ENCODE results near the gene DMD.

DMD gene

DNA sequence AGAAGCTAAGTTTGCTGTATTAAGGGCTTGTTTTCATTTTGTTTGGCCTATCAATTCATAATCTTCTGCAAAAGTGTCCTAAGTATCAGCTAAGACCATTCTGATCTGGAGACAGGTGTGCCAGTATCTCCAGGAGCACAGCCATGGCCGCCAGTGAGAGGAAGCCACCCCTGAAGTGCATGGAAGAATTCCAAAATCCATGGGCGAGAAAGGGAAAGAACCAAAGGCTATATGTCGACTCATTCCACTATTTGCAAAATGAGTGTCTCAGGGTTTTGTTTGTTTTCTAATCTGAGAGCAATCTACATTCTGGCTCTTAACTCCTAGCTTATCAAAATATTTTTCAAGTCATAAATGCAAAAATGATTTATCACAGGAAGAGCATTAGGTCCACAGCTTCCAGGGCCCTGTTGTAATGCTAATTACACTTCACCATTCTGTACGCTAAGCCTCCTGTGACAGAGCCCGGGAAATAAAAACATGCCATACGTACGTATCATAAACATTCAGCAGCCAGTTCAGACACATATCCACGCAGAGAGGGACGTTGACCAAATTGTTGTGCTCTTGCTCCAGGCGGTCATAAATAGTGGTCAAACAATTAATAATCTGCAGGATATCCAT lies 2002.2 kb downstream of the DMD start:
- Histone ChIP-seq H3K36me3 (no peaks in the 10 kb centered on the region), H3K4me3 (ENCODE audit: low read depth, low read length) (no peak overlapping the region), H3K4me1 (no peaks in the 10 kb centered on the region), H3K27me3 (no peaks in the 10 kb centered on the region), H3K9me3 (no peaks in the 10 kb centered on the region)
- TF ChIP-seq, protein P1, sequence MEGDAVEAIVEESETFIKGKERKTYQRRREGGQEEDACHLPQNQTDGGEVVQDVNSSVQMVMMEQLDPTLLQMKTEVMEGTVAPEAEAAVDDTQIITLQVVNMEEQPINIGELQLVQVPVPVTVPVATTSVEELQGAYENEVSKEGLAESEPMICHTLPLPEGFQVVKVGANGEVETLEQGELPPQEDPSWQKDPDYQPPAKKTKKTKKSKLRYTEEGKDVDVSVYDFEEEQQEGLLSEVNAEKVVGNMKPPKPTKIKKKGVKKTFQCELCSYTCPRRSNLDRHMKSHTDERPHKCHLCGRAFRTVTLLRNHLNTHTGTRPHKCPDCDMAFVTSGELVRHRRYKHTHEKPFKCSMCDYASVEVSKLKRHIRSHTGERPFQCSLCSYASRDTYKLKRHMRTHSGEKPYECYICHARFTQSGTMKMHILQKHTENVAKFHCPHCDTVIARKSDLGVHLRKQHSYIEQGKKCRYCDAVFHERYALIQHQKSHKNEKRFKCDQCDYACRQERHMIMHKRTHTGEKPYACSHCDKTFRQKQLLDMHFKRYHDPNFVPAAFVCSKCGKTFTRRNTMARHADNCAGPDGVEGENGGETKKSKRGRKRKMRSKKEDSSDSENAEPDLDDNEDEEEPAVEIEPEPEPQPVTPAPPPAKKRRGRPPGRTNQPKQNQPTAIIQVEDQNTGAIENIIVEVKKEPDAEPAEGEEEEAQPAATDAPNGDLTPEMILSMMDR (IDR thresholded peaks at IDR 0.05; ENCODE audit: low read depth, low read length), result no peak
- DNase-seq, result no peak

GRCh38 chrX:31201503-31201902 lies 2009.8 kb downstream of the DMD start:
- Histone ChIP-seq H3K36me3 (no peaks in the 10 kb centered on the region), H3K4me1 (no peaks in the 10 kb centered on the region), H3K4me3 (ENCODE audit: low read depth, low read length) (no peak overlapping the region), H3K9me3 (no peaks in the 10 kb centered on the region), H3K27me3 (no peaks in the 10 kb centered on the region)
- DNase-seq, result no peak
- TF ChIP-seq, protein P1 (IDR thresholded peaks at IDR 0.05; ENCODE audit: low read depth, low read length), result no peak

- no peaks in the 10 kb centered on the region for H3K9me3 ChIP-seq
- no peaks in the 10 kb centered on the region for H3K4me1 ChIP-seq
- H3K36me3 ChIP-seq, result no peaks in the 10 kb centered on the region
- no peak for DNase-seq
- H3K27me3 ChIP-seq, result no peaks in the 10 kb centered on the region
- H3K4me3 ChIP-seq (ENCODE audit: low read depth, low read length), result no peak overlapping the region
- TF ChIP-seq, protein P1 (IDR thresholded peaks at IDR 0.05; ENCODE audit: low read depth, low read length), result no peak
Measured at GRCh38 chrX:31200430-31200829, 2010.9 kb downstream of the DMD start.

- TF ChIP-seq, protein P1 (IDR thresholded peaks at IDR 0.05; ENCODE audit: low read depth, low read length), result no peak
- H3K4me1 ChIP-seq, result no peaks in the 10 kb centered on the region
- no peak for DNase-seq
- no peaks in the 10 kb centered on the region for H3K9me3 ChIP-seq
- H3K27me3 ChIP-seq, result no peaks in the 10 kb centered on the region
- H3K36me3 ChIP-seq, result no peaks in the 10 kb centered on the region
- H3K4me3 ChIP-seq (ENCODE audit: low read depth, low read length), result no peak overlapping the region
Measured at GRCh38 chrX:31199840-31200114, 2011.6 kb downstream of the DMD start.

- DNase-seq, result no peak
- Histone ChIP-seq H3K4me1 (no peaks in the 10 kb centered on the region), H3K4me3 (ENCODE audit: low read depth, low read length) (no peak overlapping the region), H3K36me3 (no peaks in the 10 kb centered on the region), H3K9me3 (no peaks in the 10 kb centered on the region), H3K27me3 (no peaks in the 10 kb centered on the region)
- TF ChIP-seq, protein P1 (IDR thresholded peaks at IDR 0.05; ENCODE audit: low read depth, low read length), result no peak
Measured at GRCh38 chrX:31199056-31199839, 2012.1 kb downstream of the DMD start.

DNA sequence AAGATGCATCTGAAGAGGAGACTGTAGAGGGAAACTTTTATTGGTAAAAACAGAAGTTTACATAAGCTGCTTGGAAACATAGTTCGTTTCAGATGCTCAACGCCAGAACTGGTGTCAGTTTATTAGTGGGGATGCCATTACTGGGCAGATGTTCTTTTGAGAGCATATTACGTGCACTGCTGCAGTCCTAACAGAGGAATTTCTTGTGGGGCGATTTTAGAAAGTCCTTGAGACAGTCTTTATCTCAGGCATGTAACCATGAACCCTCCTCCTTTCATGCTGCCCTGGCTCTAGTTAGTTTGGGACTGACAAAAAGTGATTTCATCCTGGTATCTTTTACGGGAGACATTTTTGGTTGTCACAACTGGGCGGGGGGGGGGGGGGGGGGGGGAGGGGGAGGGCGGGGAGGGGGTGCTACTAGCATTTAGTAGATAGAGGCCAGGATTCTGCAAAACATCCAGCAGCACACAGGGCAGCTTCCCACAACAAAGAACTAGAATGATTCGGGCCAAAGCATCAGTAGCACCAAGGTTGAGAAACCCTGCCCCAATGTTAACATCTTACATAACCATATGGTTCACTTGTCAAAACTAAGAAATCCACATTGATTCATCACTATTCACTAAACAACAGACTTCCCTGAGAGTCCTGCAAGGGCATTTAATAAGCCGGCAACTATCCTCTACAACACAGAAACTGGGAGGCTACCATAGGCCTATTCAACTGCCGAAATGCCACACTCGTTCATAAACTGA lies 2021.0 kb downstream of the DMD start:
- H3K4me3 ChIP-seq (ENCODE audit: low read depth, low read length), result no peak overlapping the region
- no peaks in the 10 kb centered on the region for H3K27me3 ChIP-seq
- no peaks in the 10 kb centered on the region for H3K9me3 ChIP-seq
- H3K36me3 ChIP-seq, result no peaks in the 10 kb centered on the region
- H3K4me1 ChIP-seq, result no peaks in the 10 kb centered on the region
- no peak for DNase-seq
- TF ChIP-seq, protein P1 (IDR thresholded peaks at IDR 0.05; ENCODE audit: low read depth, low read length), result no peak

All from BE2C (cell line).